Cardiac fibroblast (primary cell): Measurements from ENCODE around the gene SLC38A1.

Experiments
- DNase-seq, 2 donors: peaks; one replicate each; pipeline versions ENCODE4 v3.0.0 to v3.0.0-alpha.2; 2010; ENCODE audit warnings: low read depth in 2 of 2
- H3K4me3 ChIP-seq, 2 donors: replicated peaks in 1 of 2; 1 replicate in 1 of 2; 2 replicates in 1 of 2; pipeline ENCODE4 v1.5.1; 2011; ENCODE audit warnings: low read depth in 2 of 2, low read length in 2 of 2, mild to moderate bottlenecking in 2 of 2, moderate library complexity in 1 of 2
- TF ChIP-seq, protein P1 (sequence below): IDR thresholded peaks from one replicate; pipeline ENCODE4 v1.5.1; 2011; ENCODE audit warnings: low read depth, mild to moderate bottlenecking, low read length, inconsistent platforms

SLC38A1 gene

DNA sequence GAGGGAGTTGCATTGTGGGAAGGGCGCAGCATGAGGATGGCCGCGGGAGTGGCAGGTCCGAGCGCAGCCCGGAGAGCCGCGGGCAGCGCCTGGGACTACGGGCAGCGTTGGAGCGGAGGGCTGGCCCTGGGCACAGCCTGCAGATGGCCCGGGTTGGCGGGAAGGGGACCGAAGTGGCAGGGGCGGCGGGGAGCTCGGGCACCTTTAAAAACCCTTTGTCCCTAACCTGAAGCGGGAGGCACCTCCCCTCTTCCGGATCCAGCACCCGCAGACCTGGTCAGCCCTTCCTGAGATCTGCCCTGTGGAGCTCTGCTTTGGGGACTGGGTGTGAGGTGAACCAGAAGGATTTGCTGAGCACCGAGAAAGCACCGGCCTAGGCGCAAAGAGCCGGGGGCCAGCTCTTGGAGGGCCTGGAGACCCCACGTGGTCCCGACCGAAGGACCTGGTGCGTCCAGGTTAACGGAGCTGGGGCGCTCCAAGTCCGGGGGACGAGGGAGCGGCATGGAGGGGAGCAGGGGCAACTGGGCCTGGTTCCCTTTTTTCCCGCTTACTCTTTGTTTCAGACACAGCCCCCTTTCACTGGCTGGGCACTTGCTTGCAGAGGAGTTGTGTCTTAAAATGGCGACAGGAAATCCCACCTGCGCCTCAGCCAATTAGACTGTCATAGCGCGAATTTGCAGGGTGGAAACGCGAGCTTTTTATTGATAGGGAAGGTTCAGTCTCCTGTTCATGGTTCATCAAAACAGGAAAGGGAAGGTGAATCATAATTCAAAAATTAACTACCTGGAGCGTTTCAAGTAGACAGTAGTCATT, 792 bp upstream of the SLC38A1 start:
- peak in 1 of 2 donors; percentile 28 for DNase-seq
- TF ChIP-seq, protein P1, sequence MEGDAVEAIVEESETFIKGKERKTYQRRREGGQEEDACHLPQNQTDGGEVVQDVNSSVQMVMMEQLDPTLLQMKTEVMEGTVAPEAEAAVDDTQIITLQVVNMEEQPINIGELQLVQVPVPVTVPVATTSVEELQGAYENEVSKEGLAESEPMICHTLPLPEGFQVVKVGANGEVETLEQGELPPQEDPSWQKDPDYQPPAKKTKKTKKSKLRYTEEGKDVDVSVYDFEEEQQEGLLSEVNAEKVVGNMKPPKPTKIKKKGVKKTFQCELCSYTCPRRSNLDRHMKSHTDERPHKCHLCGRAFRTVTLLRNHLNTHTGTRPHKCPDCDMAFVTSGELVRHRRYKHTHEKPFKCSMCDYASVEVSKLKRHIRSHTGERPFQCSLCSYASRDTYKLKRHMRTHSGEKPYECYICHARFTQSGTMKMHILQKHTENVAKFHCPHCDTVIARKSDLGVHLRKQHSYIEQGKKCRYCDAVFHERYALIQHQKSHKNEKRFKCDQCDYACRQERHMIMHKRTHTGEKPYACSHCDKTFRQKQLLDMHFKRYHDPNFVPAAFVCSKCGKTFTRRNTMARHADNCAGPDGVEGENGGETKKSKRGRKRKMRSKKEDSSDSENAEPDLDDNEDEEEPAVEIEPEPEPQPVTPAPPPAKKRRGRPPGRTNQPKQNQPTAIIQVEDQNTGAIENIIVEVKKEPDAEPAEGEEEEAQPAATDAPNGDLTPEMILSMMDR, result no peak
- peak overlapping the region; percentile 75 to 76 for H3K4me3 ChIP-seq

DNA sequence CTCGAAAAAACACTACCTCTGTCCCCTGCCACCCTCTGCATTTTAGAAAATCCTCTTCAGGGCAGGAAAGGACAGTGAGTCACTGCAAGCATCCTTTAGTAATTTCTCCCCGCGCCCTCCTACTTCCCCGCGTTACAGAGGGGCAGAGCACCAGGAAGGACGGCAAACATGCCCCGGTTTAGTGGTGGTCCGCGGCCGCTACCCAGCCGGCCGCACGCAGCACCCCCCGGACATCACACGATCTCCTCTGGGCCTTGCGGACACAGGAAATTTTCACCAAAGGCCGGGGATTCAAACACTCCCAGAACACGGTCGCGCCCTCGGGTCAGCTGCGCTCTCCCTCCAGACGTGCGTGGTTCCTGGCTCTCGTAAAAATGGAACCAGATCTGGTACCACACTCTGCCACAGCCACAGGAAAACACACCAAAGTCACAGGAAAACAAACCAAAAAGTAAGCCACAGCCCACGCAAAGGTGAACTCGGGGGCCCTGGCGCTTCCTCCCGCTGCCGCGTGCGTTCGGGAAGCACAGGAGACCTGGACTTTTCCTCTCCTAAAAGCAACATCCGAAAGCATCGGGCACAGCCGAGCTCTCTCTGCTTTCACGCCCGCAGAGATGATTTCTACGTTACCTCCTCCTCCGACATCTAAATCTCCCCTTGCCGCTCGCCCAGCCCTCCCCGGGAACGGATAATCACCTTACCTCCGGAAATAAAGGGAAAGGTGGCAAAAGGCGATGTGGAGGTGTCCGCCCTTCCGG, 839 bp downstream of the SLC38A1 start:
- peak; percentile 23 to 56 for DNase-seq
- TF ChIP-seq, protein P1, result no peak
- peak overlapping the region; percentile 75 to 76 for H3K4me3 ChIP-seq

DNA sequence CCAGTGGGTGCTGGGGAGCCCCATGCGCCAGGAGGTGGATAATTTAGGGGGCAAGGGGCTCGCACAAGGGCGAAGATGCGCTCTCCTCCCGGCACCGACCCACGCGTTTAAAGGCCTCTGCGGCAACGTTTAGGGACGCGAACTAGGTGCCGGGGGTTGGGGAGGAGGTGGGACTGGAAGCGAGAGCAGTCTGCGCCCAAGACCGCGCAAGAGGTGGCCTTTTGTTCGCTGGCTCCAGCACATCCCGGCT, 1.3 kb downstream of the SLC38A1 start:
- TF ChIP-seq, protein P1, result no peak
- DNase-seq, result no peak
- peak overlapping the region; percentile 75 to 76 for H3K4me3 ChIP-seq

DNA sequence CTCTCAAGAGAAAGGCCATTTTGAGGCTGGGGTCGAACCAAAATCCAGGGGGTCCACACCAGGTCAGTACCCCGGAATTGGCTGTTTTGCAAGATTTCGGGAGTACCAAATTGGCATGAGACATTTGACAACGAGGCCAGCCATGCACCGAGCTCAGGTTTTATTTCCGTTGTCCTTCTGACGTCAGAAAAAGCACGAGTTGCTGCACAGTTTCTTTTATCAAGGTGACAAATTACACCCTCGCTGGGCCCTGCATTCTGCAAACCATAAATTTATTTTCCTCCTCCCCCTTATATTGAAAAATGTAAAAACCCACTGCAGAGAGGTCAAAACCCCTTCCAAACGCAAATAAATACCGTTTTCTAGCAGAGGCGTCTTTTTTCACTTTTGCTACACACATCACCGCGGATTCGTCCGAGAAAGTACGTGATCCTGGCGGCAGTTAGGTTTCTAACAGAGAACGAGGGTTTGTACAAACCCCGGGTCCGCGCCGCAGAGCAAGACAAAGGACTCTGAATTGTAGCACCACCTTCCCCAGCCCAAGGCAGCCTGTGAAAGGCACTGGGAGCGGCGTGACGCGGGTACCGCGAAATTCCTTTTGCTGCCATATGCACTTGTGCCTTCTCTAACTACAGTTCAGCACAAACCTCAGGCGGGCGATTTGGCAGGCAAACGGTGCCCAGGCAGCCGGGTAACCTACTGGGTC, 1.8 kb downstream of the SLC38A1 start:
- peak; percentile 57 to 74 for DNase-seq
- TF ChIP-seq, protein P1, result no peak
- peak overlapping the region; percentile 75 to 76 for H3K4me3 ChIP-seq

DNA sequence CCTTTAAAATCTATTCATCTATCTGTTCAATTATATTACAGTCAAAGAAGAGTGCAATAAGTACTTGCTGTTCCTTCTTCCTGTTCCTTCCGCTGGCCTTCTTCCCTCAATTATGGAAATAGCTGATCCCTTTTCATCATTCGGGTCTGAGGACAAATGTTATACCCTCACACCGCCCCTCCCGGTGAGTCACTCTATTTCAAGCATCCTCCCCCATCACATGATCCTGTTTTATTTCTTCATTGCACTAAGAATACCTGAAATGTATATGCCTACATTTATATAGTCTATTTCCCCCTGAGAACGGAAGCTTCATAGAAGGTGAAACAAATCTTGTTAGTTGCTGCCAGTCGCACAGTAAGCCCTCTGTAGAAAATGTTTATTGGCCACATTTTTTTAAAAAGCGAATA, 2.5 kb downstream of the SLC38A1 start:
- TF ChIP-seq, protein P1, result no peak
- DNase-seq, result peak; percentile 56 to 59
- peak overlapping the region; percentile 75 to 76 for H3K4me3 ChIP-seq

DNA sequence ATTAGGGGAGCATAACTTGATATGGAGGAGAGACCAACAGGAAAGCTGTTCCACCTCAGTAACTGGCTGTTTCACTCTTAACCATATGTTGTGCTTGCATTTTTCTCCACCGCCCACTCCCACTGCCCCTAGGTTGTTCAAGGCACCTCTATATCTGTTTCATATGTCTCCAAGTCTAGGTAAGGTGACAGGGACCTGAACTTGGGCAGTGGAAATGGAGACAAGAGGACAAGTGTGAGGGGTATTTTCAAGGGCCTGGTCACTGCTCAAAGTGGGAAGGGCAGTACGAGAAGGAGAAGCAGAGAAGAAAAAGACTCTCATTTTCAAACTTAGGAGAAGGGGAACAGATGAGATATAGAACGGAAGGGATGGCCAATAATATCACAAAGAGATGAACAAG, 3.1 kb downstream of the SLC38A1 start:
- no peak for DNase-seq
- TF ChIP-seq, protein P1, result no peak
- no peak overlapping the region for H3K4me3 ChIP-seq
